Parathyroid adenoma (tissue), 2 donors: ENCODE results near the gene HYAL4.
A peak's percentile ranks its signal among the peaks of the same experiment; 100 is the strongest.

Experiments used
- H2AFZ ChIP-seq: fragments of 300-600 bp; sonication (generic); one replicate; pipeline ENCODE4 v1.7.0; 2017; ENCODE audit warnings: antibody characterized with exemption, mild to moderate bottlenecking
- H3K27ac ChIP-seq: fragments of 300-600 bp; sonication (generic); one replicate; pipeline ENCODE4 v1.7.0; 2017
- H3K27me3 ChIP-seq: fragments of 300-600 bp; sonication (generic); one replicate; pipeline ENCODE4 v1.7.0; 2017; ENCODE audit warnings: low read length; ENCODE audit not compliant: control insufficient read depth, insufficient read depth
- H3K36me3 ChIP-seq: fragments of 300-600 bp; sonication (generic); one replicate; pipeline ENCODE4 v1.7.0; 2017; ENCODE audit warnings: low read length; ENCODE audit not compliant: control insufficient read depth, insufficient read depth
- H3K4me1 ChIP-seq: fragments of 300-600 bp; sonication (generic); one replicate; pipeline ENCODE4 v1.7.0; 2017; ENCODE audit warnings: control low read depth
- H3K4me2 ChIP-seq: fragments of 300-600 bp; sonication (generic); one replicate; pipeline ENCODE4 v1.7.0; 2017; ENCODE audit warnings: low read length
- H3K4me3 ChIP-seq: fragments of 300-600 bp; sonication (generic); one replicate; pipeline ENCODE4 v1.7.0; 2017; ENCODE audit warnings: low read depth, low read length
- H3K79me2 ChIP-seq: fragments of 300-600 bp; sonication (generic); one replicate; pipeline ENCODE4 v1.7.0; 2017; ENCODE audit warnings: control low read depth
- H3K9ac ChIP-seq: fragments of 300-600 bp; sonication (generic); one replicate; pipeline ENCODE4 v1.7.0; 2017; ENCODE audit warnings: mild to moderate bottlenecking
- H3K9me3 ChIP-seq: fragments of 300-600 bp; sonication (generic); one replicate; pipeline ENCODE4 v1.7.0; 2017; ENCODE audit warnings: low read length; ENCODE audit not compliant: control insufficient read depth
- CTCF ChIP-seq: fragments of 300-600 bp; sonication (generic); IDR thresholded peaks from one replicate; pipeline ENCODE4 v1.7.0; 2017; ENCODE audit warnings: antibody characterized with exemption, mild to moderate bottlenecking
- donor health status: primary hyperparathyroidism.

The HYAL4 gene

GRCh38 chr7:123864966-123865365 is 20.0 kb downstream of the HYAL4 start:
- no peak overlapping the region for H3K9ac ChIP-seq

GRCh38 chr7:123865517-123866117 is 20.6 kb downstream of the HYAL4 start:
- H3K79me2 ChIP-seq, result no peaks in the 10 kb centered on the region

More at GRCh38 chr7:123864966-123865365, 20.0 kb downstream of the HYAL4 start:
- no peak for TF ChIP-seq CTCF
- no peak overlapping the region for H3K4me2 ChIP-seq
- no peak overlapping the region for H3K27ac ChIP-seq
- H3K79me2 ChIP-seq, result no peaks in the 10 kb centered on the region
- H3K27me3 ChIP-seq, result no peaks in the 10 kb centered on the region
- no peak overlapping the region for H3K4me3 ChIP-seq
- H3K4me1 ChIP-seq, result no peaks in the 10 kb centered on the region
- no peaks in the 10 kb centered on the region for H3K9me3 ChIP-seq
- no peaks in the 10 kb centered on the region for H3K36me3 ChIP-seq
- no peak overlapping the region for H2AFZ ChIP-seq

GRCh38 chr7:123867225-123867624 is 22.3 kb downstream of the HYAL4 start:
- H2AFZ ChIP-seq, result no peak overlapping the region
- no peak overlapping the region for H3K27ac ChIP-seq
- no peak overlapping the region for H3K4me3 ChIP-seq
- TF ChIP-seq CTCF, result no peak
- H3K27me3 ChIP-seq, result no peaks in the 10 kb centered on the region
- no peaks in the 10 kb centered on the region for H3K36me3 ChIP-seq
- no peaks in the 10 kb centered on the region for H3K9me3 ChIP-seq
- H3K9ac ChIP-seq, result no peak overlapping the region
- H3K4me1 ChIP-seq, result no peaks in the 10 kb centered on the region
- H3K4me2 ChIP-seq, result no peak overlapping the region
- H3K79me2 ChIP-seq, result no peaks in the 10 kb centered on the region

More at GRCh38 chr7:123865517-123866117, 20.6 kb downstream of the HYAL4 start:
- no peaks in the 10 kb centered on the region for H3K36me3 ChIP-seq
- H3K27me3 ChIP-seq, result no peaks in the 10 kb centered on the region
- no peak overlapping the region for H3K4me2 ChIP-seq
- no peaks in the 10 kb centered on the region for H3K4me1 ChIP-seq
- no peak overlapping the region for H3K9ac ChIP-seq
- H2AFZ ChIP-seq, result no peak overlapping the region
- TF ChIP-seq CTCF, result peak; percentile 74
- H3K9me3 ChIP-seq, result no peaks in the 10 kb centered on the region
- no peak overlapping the region for H3K4me3 ChIP-seq
- no peak overlapping the region for H3K27ac ChIP-seq

- Histone ChIP-seq H3K9ac (no peak overlapping the region), H3K9me3 (no peaks in the 10 kb centered on the region), H3K4me1 (no peaks in the 10 kb centered on the region), H3K79me2 (no peaks in the 10 kb centered on the region), H3K36me3 (no peaks in the 10 kb centered on the region), H3K27ac (no peak overlapping the region), H3K4me2 (no peak overlapping the region), H2AFZ (peak overlapping the region; percentile 41), H3K4me3 (no peak overlapping the region), H3K27me3 (no peaks in the 10 kb centered on the region)
- peak; percentile 24 for TF ChIP-seq CTCF
Observed at GRCh38 chr7:123871998-123872867, 27.3 kb downstream of the HYAL4 start.
